Neural cell (in vitro differentiated cells): ENCODE data around the gene S100P.

Experiments
- EP300 ChIP-seq: fragments of 450-650 bp; conservative IDR thresholded peaks from 2 replicates; pipeline ENCODE4 v1.6.1; 2014; ENCODE audit warnings: antibody characterized with exemption, mild to moderate bottlenecking, moderate library complexity; ENCODE audit not compliant: poor library complexity, severe bottlenecking
- EZH2 ChIP-seq: fragments of 200-600, 300-800 bp; shearing (Covaris generic), sonication (generic); IDR thresholded peaks from 2 replicates; pipeline ENCODE4 v1.6.1; 2014; ENCODE audit warnings: antibody characterized with exemption, low read length, borderline replicate concordance, mild to moderate bottlenecking; ENCODE audit not compliant: insufficient read depth, poor library complexity, severe bottlenecking
- MXI1 ChIP-seq: fragments of 450-650 bp; conservative IDR thresholded peaks from 2 replicates; pipeline ENCODE4 v1.6.1; 2014; ENCODE audit warnings: antibody characterized with exemption, mild to moderate bottlenecking; ENCODE audit not compliant: poor library complexity, severe bottlenecking
- POLR2AphosphoS5 ChIP-seq: IDR thresholded peaks from 2 replicates; pipeline ENCODE4 v1.6.1; 2012
- RAD21 ChIP-seq: fragments of 450-650 bp; conservative IDR thresholded peaks from 2 replicates; pipeline ENCODE4 v1.6.1; 2014; ENCODE audit warnings: antibody characterized with exemption, mild to moderate bottlenecking, moderate library complexity
- SMC3 ChIP-seq: fragments of 450-650 bp; conservative IDR thresholded peaks from 2 replicates; pipeline ENCODE4 v1.6.1; 2014; ENCODE audit warnings: antibody characterized with exemption, mild to moderate bottlenecking, moderate library complexity; ENCODE audit not compliant: poor library complexity
- TAF1 ChIP-seq: IDR thresholded peaks from 2 replicates; pipeline ENCODE4 v1.6.1; 2012; ENCODE audit warnings: low read depth
- TF ChIP-seq, protein P1 (sequence below): fragments of 450-650 bp; IDR thresholded peaks from 2 replicates; pipeline ENCODE4 v1.5.1; 2014; ENCODE audit warnings: antibody characterized with exemption, mild to moderate bottlenecking, moderate library complexity; ENCODE audit not compliant: poor library complexity, severe bottlenecking
- TF ChIP-seq, protein P2 (sequence below): IDR thresholded peaks from 2 replicates; pipeline ENCODE4 v1.6.1; 2012; ENCODE audit warnings: borderline replicate concordance

DNA sequence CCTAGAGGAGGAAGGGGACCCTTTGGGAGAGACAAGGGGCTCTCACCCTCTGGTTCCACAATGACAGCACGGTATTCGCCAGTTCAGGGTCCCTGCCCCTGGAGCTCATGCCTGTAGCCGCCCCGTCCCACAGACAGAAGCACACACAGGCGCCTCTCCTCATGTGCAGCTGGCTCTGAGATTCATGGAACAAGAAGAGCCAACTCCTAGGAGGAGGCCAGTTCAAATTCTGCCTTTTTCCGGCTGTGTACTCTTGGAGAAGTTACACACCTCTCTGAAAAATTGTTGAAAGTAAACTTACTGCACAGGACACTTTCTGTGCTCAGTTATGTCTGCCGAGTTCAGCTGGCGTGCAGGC, 37.6 kb downstream of the S100P start:
- TF ChIP-seq, protein P1, sequence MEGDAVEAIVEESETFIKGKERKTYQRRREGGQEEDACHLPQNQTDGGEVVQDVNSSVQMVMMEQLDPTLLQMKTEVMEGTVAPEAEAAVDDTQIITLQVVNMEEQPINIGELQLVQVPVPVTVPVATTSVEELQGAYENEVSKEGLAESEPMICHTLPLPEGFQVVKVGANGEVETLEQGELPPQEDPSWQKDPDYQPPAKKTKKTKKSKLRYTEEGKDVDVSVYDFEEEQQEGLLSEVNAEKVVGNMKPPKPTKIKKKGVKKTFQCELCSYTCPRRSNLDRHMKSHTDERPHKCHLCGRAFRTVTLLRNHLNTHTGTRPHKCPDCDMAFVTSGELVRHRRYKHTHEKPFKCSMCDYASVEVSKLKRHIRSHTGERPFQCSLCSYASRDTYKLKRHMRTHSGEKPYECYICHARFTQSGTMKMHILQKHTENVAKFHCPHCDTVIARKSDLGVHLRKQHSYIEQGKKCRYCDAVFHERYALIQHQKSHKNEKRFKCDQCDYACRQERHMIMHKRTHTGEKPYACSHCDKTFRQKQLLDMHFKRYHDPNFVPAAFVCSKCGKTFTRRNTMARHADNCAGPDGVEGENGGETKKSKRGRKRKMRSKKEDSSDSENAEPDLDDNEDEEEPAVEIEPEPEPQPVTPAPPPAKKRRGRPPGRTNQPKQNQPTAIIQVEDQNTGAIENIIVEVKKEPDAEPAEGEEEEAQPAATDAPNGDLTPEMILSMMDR, result no peak
- no peak for TF ChIP-seq SMC3
- TF ChIP-seq, protein P2, sequence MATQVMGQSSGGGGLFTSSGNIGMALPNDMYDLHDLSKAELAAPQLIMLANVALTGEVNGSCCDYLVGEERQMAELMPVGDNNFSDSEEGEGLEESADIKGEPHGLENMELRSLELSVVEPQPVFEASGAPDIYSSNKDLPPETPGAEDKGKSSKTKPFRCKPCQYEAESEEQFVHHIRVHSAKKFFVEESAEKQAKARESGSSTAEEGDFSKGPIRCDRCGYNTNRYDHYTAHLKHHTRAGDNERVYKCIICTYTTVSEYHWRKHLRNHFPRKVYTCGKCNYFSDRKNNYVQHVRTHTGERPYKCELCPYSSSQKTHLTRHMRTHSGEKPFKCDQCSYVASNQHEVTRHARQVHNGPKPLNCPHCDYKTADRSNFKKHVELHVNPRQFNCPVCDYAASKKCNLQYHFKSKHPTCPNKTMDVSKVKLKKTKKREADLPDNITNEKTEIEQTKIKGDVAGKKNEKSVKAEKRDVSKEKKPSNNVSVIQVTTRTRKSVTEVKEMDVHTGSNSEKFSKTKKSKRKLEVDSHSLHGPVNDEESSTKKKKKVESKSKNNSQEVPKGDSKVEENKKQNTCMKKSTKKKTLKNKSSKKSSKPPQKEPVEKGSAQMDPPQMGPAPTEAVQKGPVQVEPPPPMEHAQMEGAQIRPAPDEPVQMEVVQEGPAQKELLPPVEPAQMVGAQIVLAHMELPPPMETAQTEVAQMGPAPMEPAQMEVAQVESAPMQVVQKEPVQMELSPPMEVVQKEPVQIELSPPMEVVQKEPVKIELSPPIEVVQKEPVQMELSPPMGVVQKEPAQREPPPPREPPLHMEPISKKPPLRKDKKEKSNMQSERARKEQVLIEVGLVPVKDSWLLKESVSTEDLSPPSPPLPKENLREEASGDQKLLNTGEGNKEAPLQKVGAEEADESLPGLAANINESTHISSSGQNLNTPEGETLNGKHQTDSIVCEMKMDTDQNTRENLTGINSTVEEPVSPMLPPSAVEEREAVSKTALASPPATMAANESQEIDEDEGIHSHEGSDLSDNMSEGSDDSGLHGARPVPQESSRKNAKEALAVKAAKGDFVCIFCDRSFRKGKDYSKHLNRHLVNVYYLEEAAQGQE, result no peak
- TF ChIP-seq EZH2, result no peak
- no peak for TF ChIP-seq POLR2AphosphoS5
- no peak for TF ChIP-seq EP300
- no peak for TF ChIP-seq TAF1
- no peak for TF ChIP-seq MXI1
- no peak for TF ChIP-seq RAD21
